H9 (cell line): Measurements from ENCODE around the gene HPSE. TPM values are rescaled to one million over a fixed set of nuclear protein-coding genes. Genes with fewer than 3 reads are reported as not detected.

ENCODE experiments used
- DNase-seq: peaks from one replicate; pipeline ENCODE4 v3.0.0-alpha.2; 2017
- H2AFZ ChIP-seq: one replicate; pipeline ENCODE4 v1.6.1; 2013; ENCODE audit warnings: mild to moderate bottlenecking, low read length, control low read depth, moderate library complexity
- H2AK5ac ChIP-seq: 2 replicates; pipeline ENCODE4 v1.6.1; 2013; ENCODE audit warnings: low read length, control low read depth, mixed read lengths; ENCODE audit not compliant: insufficient read length
- H2BK120ac ChIP-seq: one replicate; pipeline ENCODE4 v1.6.1; 2013; ENCODE audit warnings: low read depth, mild to moderate bottlenecking, low read length, control low read depth, inconsistent platforms; ENCODE audit not compliant: poor library complexity, severe bottlenecking
- H2BK12ac ChIP-seq: 2 replicates; pipeline ENCODE4 v1.6.1; 2013; ENCODE audit warnings: low read length, control low read depth, mixed read lengths, low read depth; ENCODE audit not compliant: insufficient read length
- H2BK15ac ChIP-seq: 2 replicates; pipeline ENCODE4 v1.6.1; 2013; ENCODE audit warnings: low read depth, low read length, control low read depth
- H2BK20ac ChIP-seq: one replicate; pipeline ENCODE4 v1.6.1; 2013; ENCODE audit warnings: low read depth, mild to moderate bottlenecking, low read length, control low read depth, inconsistent platforms; ENCODE audit not compliant: poor library complexity, severe bottlenecking
- H2BK5ac ChIP-seq: 2 replicates; pipeline ENCODE4 v1.6.1; 2013; ENCODE audit warnings: low read length, control low read depth, mixed read lengths; ENCODE audit not compliant: insufficient read length
- H3K14ac ChIP-seq: 2 replicates; pipeline ENCODE4 v1.6.1; 2013; ENCODE audit warnings: low read length, control low read depth; ENCODE audit not compliant: insufficient read depth
- H3K18ac ChIP-seq: 2 replicates; pipeline ENCODE4 v1.6.1; 2013; ENCODE audit warnings: low read depth, mild to moderate bottlenecking, mixed read lengths, low read length, control low read depth; ENCODE audit not compliant: insufficient read length
- H3K23ac ChIP-seq: 2 replicates; pipeline ENCODE4 v1.6.1; 2013; ENCODE audit warnings: low read length, control low read depth, mixed read lengths, low read depth; ENCODE audit not compliant: insufficient read length
- H3K23me2 ChIP-seq: 2 replicates; pipeline ENCODE4 v1.6.1; 2013; ENCODE audit warnings: low read depth, mild to moderate bottlenecking, mixed read lengths, low read length, control low read depth; ENCODE audit not compliant: insufficient read length, poor library complexity, severe bottlenecking
- H3K27ac ChIP-seq: 2 replicates; pipeline ENCODE4 v1.5.1; 2013; ENCODE audit warnings: low read length, control low read depth, mixed read lengths, low read depth; ENCODE audit not compliant: insufficient read length
- H3K27me3 ChIP-seq: 2 replicates; pipeline ENCODE4 v1.6.1; 2013; ENCODE audit warnings: low read length, control low read depth, inconsistent platforms; ENCODE audit not compliant: insufficient read depth
- H3K4ac ChIP-seq: 2 replicates; pipeline ENCODE4 v1.6.1; 2013; ENCODE audit warnings: low read depth, mild to moderate bottlenecking, control low read depth, inconsistent platforms, low read length, moderate library complexity
- H3K4me1 ChIP-seq: 2 replicates; pipeline ENCODE4 v1.6.1; 2013; ENCODE audit warnings: low read length, control low read depth, inconsistent platforms; ENCODE audit not compliant: insufficient read depth
- H3K4me2 ChIP-seq: 2 replicates; pipeline ENCODE4 v1.6.1; 2013; ENCODE audit warnings: low read length, control low read depth, mixed read lengths; ENCODE audit not compliant: insufficient read length, insufficient read depth
- H3K56ac ChIP-seq: 2 replicates; pipeline ENCODE4 v1.6.1; 2013; ENCODE audit warnings: low read depth, mild to moderate bottlenecking, mixed read lengths, low read length, control low read depth; ENCODE audit not compliant: insufficient read length
- H3K79me1 ChIP-seq: 2 replicates; pipeline ENCODE4 v1.6.1; 2013; ENCODE audit warnings: low read depth, mild to moderate bottlenecking, moderate library complexity, low read length, control low read depth, inconsistent platforms; ENCODE audit not compliant: insufficient read depth, poor library complexity, severe bottlenecking
- H3K79me2 ChIP-seq: 2 replicates; pipeline ENCODE4 v1.6.1; 2013; ENCODE audit warnings: low read length, control low read depth, inconsistent platforms; ENCODE audit not compliant: insufficient read depth
- H3K9ac ChIP-seq: 2 replicates; pipeline ENCODE4 v1.6.1; 2013; ENCODE audit warnings: low read length, control low read depth, mixed read lengths; ENCODE audit not compliant: insufficient read length; ENCODE audit errors: extremely low read depth
- H3K9me3 ChIP-seq: one replicate; pipeline ENCODE4 v1.6.1; 2013; ENCODE audit warnings: low read depth, low read length, inconsistent platforms; ENCODE audit not compliant: control insufficient read depth
- H3T11ph ChIP-seq: one replicate; pipeline ENCODE4 v1.6.1; 2013; ENCODE audit warnings: mild to moderate bottlenecking, low read length, control low read depth, inconsistent platforms
- H4K20me1 ChIP-seq: one replicate; pipeline ENCODE4 v1.6.1; 2013; ENCODE audit not compliant: control insufficient read depth, insufficient read length, insufficient read depth
- H4K5ac ChIP-seq: 2 replicates; pipeline ENCODE4 v1.6.1; 2013; ENCODE audit warnings: low read depth, mild to moderate bottlenecking, mixed read lengths, low read length, control low read depth; ENCODE audit not compliant: insufficient read length
- H4K8ac ChIP-seq: replicated peaks from 2 replicates; pipeline ENCODE4 v1.6.1; 2013; ENCODE audit warnings: low read length, control low read depth, mixed read lengths, low read depth; ENCODE audit not compliant: insufficient read length
- H4K91ac ChIP-seq: 2 replicates; pipeline ENCODE4 v1.6.1; 2013; ENCODE audit warnings: low read depth, mild to moderate bottlenecking, moderate library complexity, mixed read lengths, low read length, control low read depth; ENCODE audit not compliant: insufficient read length
- H3K27ac Mint-ChIP-seq, 3 experiments: 2 replicates in 2 of 3; 3 replicates in 1 of 3; pipeline ENCODE4 v1.8.0; 2020 to 2021; ENCODE audit warnings: mixed read lengths in 3 of 3, mild to moderate bottlenecking in 1 of 3, moderate library complexity in 1 of 3
- H3K27me3 Mint-ChIP-seq: 2 replicates; pipeline ENCODE4 v1.8.0; 2021; ENCODE audit warnings: low read depth, mild to moderate bottlenecking, moderate library complexity, mixed read lengths
- H3K36me3 Mint-ChIP-seq, 3 experiments: 2 replicates in 2 of 3; 3 replicates in 1 of 3; pipeline ENCODE4 v1.8.0; 2020 to 2021; ENCODE audit warnings: low read depth in 3 of 3, mixed read lengths in 3 of 3; ENCODE audit not compliant: insufficient read depth in 1 of 3
- H3K4me1 Mint-ChIP-seq, 2 experiments: 2 replicates each; pipeline ENCODE4 v1.8.0; 2020; ENCODE audit warnings: mixed read lengths in 2 of 2
- H3K4me3 Mint-ChIP-seq, 2 experiments: 2 replicates in 1 of 2; 3 replicates in 1 of 2; pipeline ENCODE4 v1.8.0; 2020 to 2021; ENCODE audit warnings: mild to moderate bottlenecking in 2 of 2, mixed read lengths in 2 of 2, moderate library complexity in 1 of 2
- H3K9me3 Mint-ChIP-seq, 2 experiments: 2 replicates in 1 of 2; 3 replicates in 1 of 2; pipeline ENCODE4 v1.8.0; 2020; ENCODE audit warnings: mild to moderate bottlenecking in 2 of 2, mixed read lengths in 2 of 2, moderate library complexity in 1 of 2
- WGBS: extraction: QIAGEN DNeasy Blood & Tissue Kit; methylation state at CpG from one replicate; pipeline ENCODE4 v1.1.7; 2013; ENCODE audit warnings: missing lambda C conversion rate, low lambda C conversion rate, mixed read lengths; ENCODE audit not compliant: insufficient read length; ENCODE audit errors: extremely low coverage; 5-methylcytosine and 5-hydroxymethylcytosine counted together
- total RNA-seq: library from RNA; stranded (reverse); gene quantifications from 2 replicates; pipeline ENCODE4 v1.2.1, GENCODE V29; 2021
- TF ChIP-seq, protein P1 (sequence below): fragments of 200-600 bp; sonication (generic); conservative IDR thresholded peaks from 3 replicates; pipeline ENCODE4 v1.8.0; 2021; ENCODE audit warnings: antibody characterized with exemption, mild to moderate bottlenecking

Gene HPSE
- total RNA-seq, 1 experiment from 2014 or later, result 2.0 TPM

GRCh38 chr4:83370640-83370906 is 35.9 kb upstream of the HPSE start:
- no peak overlapping the region for H3K4ac ChIP-seq
- Mint-ChIP-seq H3K27me3 (peaks cover 22% of the 10 kb centered on the region), H3K4me1 (no peaks in the 10 kb centered on the region), H3K9me3 (no peaks in the 10 kb centered on the region), H3K27ac (no peak overlapping the region), H3K36me3 (no peaks in the 10 kb centered on the region), H3K4me3 (no peak overlapping the region)
- H2AK5ac ChIP-seq, result no peak overlapping the region
- no peak overlapping the region for H3T11ph ChIP-seq
- H3K79me1 ChIP-seq, result no peaks in the 10 kb centered on the region
- WGBS, result no CpG with 5 or more reads among the region's 1 CpG
- TF ChIP-seq, protein P1, sequence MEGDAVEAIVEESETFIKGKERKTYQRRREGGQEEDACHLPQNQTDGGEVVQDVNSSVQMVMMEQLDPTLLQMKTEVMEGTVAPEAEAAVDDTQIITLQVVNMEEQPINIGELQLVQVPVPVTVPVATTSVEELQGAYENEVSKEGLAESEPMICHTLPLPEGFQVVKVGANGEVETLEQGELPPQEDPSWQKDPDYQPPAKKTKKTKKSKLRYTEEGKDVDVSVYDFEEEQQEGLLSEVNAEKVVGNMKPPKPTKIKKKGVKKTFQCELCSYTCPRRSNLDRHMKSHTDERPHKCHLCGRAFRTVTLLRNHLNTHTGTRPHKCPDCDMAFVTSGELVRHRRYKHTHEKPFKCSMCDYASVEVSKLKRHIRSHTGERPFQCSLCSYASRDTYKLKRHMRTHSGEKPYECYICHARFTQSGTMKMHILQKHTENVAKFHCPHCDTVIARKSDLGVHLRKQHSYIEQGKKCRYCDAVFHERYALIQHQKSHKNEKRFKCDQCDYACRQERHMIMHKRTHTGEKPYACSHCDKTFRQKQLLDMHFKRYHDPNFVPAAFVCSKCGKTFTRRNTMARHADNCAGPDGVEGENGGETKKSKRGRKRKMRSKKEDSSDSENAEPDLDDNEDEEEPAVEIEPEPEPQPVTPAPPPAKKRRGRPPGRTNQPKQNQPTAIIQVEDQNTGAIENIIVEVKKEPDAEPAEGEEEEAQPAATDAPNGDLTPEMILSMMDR, result no peak
- no peak overlapping the region for H4K5ac ChIP-seq
- H2BK12ac ChIP-seq, result no peak overlapping the region
- H3K79me2 ChIP-seq, result no peaks in the 10 kb centered on the region
- H2BK15ac ChIP-seq, result no peak overlapping the region
- H3K27ac ChIP-seq, result no peak overlapping the region
- H3K9me3 ChIP-seq, result no peaks in the 10 kb centered on the region
- no peak overlapping the region for H3K18ac ChIP-seq
- no peaks in the 10 kb centered on the region for H3K23me2 ChIP-seq
- H3K23ac ChIP-seq, result no peak overlapping the region
- H3K4me1 ChIP-seq, result no peaks in the 10 kb centered on the region
- no peak overlapping the region for H3K4me2 ChIP-seq
- no peak overlapping the region for H4K91ac ChIP-seq
- H4K20me1 ChIP-seq, result no peaks in the 10 kb centered on the region
- no peak for DNase-seq
- no peak overlapping the region for H4K8ac ChIP-seq
- H3K27me3 ChIP-seq, result no peaks in the 10 kb centered on the region
- no peak overlapping the region for H2BK5ac ChIP-seq
- no peak overlapping the region for H2BK20ac ChIP-seq
- no peak overlapping the region for H2BK120ac ChIP-seq
- H2AFZ ChIP-seq, result no peak overlapping the region
- H3K56ac ChIP-seq, result no peak overlapping the region
- H3K14ac ChIP-seq, result no peak overlapping the region
- H3K9ac ChIP-seq, result no peak overlapping the region
